GM21515 (cell line): ENCODE results near the gene GNB3.
A peak's percentile ranks its signal among the peaks of the same experiment; 100 is the strongest.
"Not testable (repeated sequence)": the region's sequence is repeated elsewhere in the genome, so short reads cannot be mapped to it uniquely, and the experiment has no call there.

Source experiments
- ATAC-seq: cut with Tn5 transposase; IDR thresholded peaks from one replicate; pipeline ENCODE4 v1.9.1; 2021; ENCODE audit not compliant: unreplicated experiment

Gene GNB3

GRCh38 chr12:6874015-6874368 lies 33.3 kb downstream of the GNB3 start:
- ATAC-seq: not testable (repeated sequence)

GRCh38 chr12:6879824-6880223 lies 39.1 kb downstream of the GNB3 start:
- ATAC-seq: not testable (repeated sequence)

GRCh38 chr12:6883252-6883651 lies 42.5 kb downstream of the GNB3 start:
- ATAC-seq: no peak

GRCh38 chr12:6883683-6884082 lies 43.0 kb downstream of the GNB3 start:
- ATAC-seq: no peak

DNA sequence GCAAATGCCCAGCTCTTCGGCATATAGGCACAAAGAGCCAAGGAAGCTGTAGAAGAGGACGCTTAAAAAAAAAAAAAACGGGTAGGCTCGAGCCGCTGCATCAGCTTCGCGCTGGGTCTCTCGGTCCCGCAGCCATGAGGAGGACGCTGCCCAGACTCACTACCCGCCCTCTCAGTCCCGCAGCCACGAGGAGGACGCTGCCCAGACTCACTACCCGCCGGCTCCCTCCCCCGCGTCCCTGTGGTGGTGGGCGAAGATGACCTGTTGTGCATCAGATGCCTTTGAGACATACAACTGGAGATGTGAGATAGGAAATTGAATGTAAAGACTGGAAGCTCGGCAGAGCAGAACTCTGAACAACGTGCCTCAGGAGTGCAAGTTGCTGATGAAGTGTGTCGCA lies 43.8 kb downstream of the GNB3 start:
- no peak for ATAC-seq

DNA sequence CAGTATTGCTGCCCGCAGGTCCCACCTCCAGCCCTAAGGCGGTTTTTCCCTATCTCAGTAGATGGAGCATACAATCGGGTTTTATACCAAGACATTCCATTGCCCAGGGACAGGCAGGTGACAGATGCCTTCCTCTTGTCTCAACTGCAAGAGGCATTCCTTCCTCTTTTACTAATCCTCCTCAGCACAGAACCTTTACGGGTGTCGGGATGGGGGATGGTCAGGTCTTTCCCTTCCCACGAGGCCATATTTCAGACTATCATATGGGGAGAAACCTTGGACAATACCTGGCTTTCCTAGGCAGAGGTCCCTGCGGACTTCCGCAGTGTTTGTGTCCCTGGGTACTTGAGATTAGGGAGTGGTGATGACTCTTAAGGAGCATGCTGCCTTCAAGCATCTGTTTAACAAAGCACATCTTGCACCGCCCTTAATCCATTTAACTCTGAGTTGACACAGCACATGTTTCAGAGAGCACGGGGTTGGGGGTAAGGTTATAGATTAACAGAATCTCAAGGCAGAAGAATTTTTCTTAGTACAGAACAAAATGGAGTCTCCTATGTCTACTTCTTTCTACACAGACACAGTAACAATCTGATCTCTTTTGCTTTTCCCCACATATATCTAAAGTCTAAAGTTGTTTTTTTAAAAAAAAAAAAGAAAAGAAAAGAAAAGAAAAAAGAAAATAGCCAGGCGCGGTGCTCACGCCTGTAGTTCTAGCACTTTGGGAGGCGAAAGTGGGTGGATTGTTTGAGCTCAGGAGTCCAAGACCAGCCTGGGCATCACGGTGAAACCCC lies 45.7 kb downstream of the GNB3 start:
- not testable (repeated sequence) for ATAC-seq

GRCh38 chr12:6887460-6887859 lies 46.7 kb downstream of the GNB3 start:
- ATAC-seq: no peak

GRCh38 chr12:6888360-6888759 lies 47.6 kb downstream of the GNB3 start:
- no peak for ATAC-seq

DNA sequence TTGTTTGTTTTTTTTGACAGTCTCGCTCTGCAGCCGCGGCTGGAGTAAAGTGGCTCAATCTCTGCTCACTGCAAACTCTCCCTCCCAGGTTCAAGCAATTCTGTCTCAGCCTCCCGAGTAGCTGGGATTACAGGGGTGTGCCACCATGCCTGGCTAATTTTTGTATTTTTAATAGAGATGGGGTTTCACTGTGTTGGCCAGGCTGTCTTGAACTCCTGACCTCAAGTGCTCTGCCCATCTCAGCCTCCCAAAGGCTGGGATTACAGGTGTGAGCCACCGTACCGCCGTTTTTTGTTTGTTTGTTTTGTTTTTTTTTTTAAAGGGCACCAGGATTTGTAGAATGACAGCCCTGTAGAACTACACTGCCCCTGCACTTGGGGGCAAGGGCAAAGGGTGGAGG lies 48.1 kb downstream of the GNB3 start:
- ATAC-seq: not testable (repeated sequence)

- ATAC-seq: not testable (repeated sequence)
Measured at GRCh38 chr12:6889775-6890573, 49.2 kb downstream of the GNB3 start.

DNA sequence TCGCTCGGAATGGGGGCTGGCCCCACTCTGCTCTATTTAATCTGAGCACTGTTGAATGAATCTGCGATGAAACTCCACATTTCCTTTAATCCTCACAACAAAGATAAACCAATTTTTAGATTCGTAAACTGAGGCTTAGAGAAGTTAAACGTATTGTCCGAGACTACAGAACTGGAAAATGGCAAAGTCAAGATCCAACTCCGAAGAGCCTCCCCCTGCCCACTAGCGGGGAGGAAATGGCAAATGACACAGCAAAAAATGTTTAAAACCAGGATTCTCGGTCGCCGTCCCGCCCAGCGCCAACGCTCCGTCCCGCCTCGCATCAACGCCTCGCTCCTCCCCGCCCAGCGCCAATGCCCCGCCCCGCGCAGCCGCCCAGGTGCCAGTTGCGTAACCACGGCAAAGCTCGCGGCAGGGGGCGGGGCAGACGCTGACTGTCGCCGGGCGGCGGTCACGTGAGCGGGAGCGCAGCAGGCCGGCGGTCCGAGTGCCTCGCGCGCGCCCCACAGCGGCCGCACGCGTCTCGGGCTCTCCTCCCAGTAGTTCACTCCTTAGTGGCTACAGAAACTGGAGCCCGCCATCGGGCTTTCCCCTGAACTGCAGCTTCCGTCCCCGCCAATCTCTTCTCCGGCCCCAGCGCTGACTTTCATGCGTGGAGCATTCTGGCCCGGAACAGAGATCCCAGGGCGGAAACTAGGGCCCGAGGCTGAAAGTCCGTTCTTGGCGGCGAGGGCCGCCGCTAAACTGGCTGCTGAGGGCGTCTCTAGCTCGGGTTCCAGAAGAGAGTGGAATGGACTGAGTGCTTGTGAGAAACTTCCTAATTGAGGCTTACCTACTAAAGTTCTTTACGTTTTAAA lies 50.3 kb downstream of the GNB3 start:
- peak; percentile 94 for ATAC-seq

- ATAC-seq: no peak
Measured at GRCh38 chr12:6891646-6892001, 50.9 kb downstream of the GNB3 start.

GRCh38 chr12:6892683-6893082 lies 52.0 kb downstream of the GNB3 start:
- not testable (repeated sequence) for ATAC-seq

- ATAC-seq: no peak
Measured at GRCh38 chr12:6894321-6894720, 53.6 kb downstream of the GNB3 start.
